HG03025 (cell line): ENCODE data around the gene CEBPE.
"Not testable (repeated sequence)": the region's sequence is repeated elsewhere in the genome, so short reads cannot be mapped to it uniquely, and the experiment has no call there.

Experiments used
- ATAC-seq: cut with Tn5 transposase; IDR thresholded peaks from one replicate; pipeline ENCODE4 v1.9.1; 2021; ENCODE audit warnings: mild to moderate bottlenecking, moderate library complexity; ENCODE audit not compliant: unreplicated experiment, low FRiP score

Gene CEBPE

GRCh38 chr14:23123419-23123818 lies 4.4 kb upstream of the CEBPE start:
- ATAC-seq, result no peak

DNA sequence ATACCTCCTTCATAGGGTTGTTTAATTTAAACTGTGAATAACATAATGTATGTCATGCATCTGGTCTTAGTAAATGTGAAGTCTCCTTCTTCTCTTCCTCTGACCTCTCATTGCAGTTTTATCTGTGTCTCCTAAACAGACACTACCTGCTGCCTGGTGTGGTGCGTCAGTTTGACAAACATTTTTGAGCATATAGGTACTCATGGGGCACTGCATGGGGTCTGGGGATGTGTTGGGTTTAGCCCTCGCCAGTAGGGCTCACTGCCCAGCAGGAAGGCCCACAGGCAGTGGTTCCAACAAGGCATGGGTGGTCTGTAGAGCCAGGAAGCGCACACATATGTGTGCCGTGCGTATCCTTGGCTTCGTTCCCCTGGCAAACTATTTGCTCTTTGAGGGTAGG lies 3.0 kb upstream of the CEBPE start:
- no peak for ATAC-seq

DNA sequence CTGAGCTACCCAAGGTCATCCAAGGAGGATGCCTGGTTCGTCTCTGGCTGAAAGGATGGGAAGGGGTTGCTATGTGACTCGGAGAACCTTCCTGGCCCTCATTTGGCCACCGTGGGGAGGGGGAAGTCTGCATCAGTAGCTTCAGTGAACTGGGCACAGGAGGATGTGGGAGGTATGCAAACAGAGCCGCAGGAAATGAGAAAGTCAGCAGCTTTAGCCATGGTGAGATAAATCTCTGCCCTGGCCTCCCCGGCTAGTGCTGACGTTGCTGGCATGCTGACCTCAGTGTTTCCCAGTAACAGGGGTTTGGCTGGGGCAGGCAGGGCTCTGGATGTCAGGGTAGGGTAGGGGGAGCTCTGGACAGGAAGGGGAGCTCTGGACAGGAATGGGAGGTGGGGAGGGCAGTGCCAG lies 2.3 kb upstream of the CEBPE start:
- no peak for ATAC-seq

GRCh38 chr14:23120541-23121251 lies 1.6 kb upstream of the CEBPE start:
- ATAC-seq, result peak; percentile 65

DNA sequence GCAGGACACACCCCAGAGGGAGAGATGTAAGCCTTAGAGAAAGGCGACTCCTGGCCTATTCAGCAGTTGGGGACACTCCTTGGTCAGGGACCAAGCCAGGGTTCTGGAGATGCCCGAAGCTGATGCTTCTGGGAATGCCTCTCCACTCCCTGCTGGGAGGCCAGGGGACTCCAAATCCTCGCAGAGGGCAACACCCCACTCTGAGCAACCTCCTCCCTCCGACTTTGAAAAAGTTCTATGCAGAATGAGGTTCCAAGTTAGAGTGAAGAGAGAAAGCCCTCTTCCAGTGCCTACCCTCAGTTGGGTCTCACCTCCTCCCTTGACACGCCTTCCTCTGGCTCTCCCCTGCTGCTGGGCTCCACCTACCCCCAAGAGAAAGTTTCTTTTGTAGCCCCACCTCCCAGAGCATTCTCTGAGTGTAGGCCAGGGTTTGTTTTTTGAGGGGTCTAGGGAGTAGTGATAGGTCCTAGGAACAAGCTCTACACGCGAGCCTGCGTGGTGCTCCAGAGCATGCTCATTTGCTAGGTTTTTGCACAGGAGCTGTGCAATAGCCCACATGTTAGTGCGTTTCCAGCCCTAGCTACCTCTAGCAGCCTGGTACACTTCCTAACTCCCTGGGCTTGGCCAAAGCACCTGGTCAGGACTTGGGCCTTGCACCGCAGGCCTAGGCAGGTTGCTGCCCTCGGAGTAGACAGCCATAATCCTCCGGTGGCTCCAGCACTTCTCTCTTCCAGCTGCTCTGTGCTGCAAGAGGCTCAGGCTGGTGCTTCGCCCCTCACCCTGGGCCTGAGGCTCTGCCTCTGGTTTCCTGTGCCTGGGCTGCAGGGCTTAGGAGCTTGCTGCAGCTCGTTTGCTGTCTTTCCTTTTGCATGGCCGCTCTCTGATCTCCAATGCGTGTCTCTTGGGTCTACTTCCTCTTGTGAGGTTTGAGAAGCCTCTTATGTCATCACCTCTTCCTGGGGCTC lies 590 bp upstream of the CEBPE start:
- ATAC-seq, result no peak

GRCh38 chr14:23117371-23118020 lies 1.6 kb downstream of the CEBPE start:
- ATAC-seq, result no peak

GRCh38 chr14:23115918-23116317 lies 3.1 kb downstream of the CEBPE start:
- ATAC-seq, result no peak

GRCh38 chr14:23115039-23115731 lies 3.9 kb downstream of the CEBPE start:
- ATAC-seq, result no peak

- ATAC-seq, result no peak
These were observed 4.4 kb downstream of the CEBPE start for GRCh38 chr14:23114669-23115038.

- no peak for ATAC-seq
These were observed 5.0 kb downstream of the CEBPE start for GRCh38 chr14:23114120-23114458.

DNA sequence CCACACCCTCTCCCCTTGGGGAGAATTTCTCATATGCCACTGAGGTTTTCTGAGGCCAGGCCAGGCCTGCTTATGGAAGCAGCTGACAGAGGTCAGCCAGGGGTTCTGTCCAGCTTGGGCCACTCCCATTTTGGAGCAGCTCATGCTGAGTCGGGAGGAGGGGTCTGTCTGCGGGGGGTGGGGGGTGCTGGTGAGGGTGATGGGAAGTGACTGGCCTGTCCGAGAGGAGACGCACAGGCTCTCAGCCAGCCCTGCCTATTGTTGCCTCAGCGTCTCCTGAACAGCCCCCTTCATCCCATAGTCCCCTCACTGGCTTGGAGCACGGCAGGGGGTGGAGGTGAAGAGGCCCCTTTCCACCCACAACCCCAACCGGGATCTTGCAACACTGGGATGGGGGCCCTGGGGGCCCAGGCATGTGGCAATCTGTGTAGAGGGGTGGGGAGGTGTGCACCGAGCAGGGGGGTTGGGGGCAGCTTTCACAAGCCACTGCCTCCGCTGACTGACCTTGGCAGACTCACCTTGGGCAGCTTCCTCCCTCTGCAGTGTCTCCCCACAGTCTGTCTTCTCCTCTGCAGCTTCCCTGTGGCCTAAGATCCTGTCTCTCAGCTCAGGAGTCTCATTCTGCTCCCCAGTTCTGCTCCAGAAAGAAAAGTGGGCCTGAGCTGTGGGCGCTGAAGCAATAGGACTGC lies 5.5 kb downstream of the CEBPE start:
- no peak for ATAC-seq

DNA sequence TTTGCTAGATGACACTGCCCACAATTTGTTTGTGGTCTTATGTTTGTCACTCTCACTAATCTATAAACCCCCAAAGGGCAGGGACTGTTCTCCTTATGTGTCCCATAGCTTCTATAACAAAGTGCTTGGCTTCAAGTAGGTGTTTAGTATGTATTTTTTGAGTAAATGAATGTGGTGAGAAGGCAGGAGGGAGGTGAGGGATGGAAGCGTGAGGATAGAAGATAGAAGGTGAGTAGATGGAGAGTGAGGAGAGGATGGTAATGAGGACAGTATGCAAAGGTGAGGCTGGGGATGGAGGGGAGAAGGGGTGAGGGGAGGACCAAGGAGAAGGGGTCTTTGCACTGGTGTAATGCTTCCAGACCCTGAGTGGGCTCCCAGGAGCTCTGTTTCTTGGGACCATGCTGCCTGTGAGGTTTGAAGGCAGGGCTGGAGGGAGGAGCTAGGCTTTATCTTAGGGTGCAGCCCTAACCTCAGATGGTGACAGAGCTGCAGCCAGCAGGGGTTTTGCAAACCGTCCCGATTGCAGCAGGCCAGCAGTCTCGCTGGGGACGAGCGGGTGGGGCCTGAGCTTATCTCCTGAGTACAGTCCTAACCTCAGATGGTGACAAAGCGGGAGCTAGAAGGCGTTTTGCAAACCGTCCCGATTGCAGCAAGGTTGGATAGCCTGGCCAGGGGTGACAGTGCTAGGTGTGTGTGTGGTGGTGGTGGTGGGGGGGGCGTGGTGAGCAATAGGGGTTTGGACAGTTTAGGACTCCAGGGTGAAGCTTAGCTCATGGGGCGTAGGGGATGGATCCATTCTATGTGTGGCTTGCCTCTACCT lies 6.5 kb downstream of the CEBPE start:
- ATAC-seq, result no peak

- no peak for ATAC-seq
These were observed 8.3 kb downstream of the CEBPE start for GRCh38 chr14:23110579-23111365.

DNA sequence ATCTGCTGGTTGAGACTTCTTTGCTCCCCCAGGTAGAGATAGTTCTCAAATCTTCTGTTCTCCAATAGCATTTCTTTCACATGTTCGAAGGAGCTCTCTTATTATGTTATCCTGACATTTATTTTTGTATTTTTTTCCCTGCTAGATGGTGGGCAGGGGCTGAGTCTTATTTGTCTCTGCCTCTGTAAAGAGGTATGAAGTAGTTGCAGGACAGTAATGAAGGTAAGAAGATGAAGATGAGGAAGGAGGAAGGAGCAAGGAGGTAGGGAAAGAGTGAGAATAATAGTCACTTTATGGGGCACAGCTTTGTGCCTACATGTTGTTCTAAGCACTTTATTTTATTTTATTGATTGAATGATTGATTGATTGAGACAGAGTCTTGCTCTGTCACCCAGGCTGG lies 9.3 kb downstream of the CEBPE start:
- ATAC-seq, result no peak

DNA sequence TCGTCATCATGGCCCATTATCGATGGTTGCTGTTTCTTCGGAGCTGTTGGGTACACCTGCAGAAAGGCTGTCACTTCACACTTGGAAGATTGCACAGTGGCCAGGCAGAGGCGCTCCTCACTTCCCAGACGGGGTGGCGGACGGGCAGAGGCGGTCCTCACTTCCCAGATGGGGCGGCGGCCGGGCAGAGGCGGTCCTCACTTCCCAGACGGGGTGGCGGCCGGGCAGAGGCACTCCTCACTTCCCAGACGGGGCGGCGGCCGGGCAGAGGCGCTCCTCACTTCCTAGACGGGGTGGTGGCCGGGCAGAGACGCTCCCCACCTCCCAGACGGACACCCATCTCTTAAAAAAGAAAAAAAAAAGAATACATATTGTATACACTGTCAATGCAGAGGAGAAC lies 10.9 kb downstream of the CEBPE start:
- ATAC-seq, result not testable (repeated sequence)

GRCh38 chr14:23107620-23108019 lies 11.4 kb downstream of the CEBPE start:
- ATAC-seq, result not testable (repeated sequence)

DNA sequence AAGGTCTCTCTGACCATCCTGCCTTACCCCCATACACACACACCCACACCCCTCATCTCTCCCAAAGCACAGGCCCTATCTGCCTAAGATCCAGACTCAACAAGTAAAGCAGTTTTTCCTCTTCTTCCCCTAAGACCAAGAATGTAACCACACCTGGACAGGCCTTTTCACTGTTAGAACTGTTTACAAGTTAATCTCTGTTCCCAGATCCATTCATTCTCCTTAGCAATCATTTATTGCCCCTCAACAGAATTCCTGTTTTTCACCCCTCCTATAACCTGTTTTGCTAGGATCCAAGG lies 12.4 kb downstream of the CEBPE start:
- ATAC-seq, result no peak

DNA sequence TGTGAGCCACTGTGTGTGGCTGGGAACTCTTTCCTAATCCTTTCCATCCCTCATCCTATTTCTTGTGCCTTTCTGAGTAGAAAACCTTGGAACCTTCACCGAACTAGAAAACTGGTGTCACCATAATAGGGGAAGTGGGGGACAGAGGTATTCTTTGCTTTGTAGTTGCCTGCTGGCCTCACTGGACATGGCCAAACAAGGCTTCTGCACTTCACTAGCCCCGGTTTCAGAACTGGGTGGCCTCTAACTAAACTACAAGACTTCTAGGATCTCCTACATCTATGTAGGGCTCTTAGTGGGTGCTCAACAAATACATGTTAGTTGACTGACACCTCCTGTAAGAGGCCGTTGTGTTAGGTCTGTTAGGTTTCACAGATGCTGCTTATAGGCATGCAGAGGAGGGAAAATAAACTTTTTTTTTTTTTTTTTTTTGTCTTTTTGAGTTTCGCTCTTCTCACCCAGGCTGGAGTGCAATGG lies 13.7 kb downstream of the CEBPE start:
- ATAC-seq, result no peak
